LoVo (cell line): ENCODE measurements around the gene GGNBP2.
"Not testable (repeated sequence)": the region's sequence is repeated elsewhere in the genome, so short reads cannot be mapped to it uniquely, and the experiment has no call there.

Source experiments
- DNase-seq: peaks from one replicate; pipeline ENCODE4 v3.0.0-alpha.2; 2016; ENCODE audit warnings: low spot score

GGNBP2 gene

DNA sequence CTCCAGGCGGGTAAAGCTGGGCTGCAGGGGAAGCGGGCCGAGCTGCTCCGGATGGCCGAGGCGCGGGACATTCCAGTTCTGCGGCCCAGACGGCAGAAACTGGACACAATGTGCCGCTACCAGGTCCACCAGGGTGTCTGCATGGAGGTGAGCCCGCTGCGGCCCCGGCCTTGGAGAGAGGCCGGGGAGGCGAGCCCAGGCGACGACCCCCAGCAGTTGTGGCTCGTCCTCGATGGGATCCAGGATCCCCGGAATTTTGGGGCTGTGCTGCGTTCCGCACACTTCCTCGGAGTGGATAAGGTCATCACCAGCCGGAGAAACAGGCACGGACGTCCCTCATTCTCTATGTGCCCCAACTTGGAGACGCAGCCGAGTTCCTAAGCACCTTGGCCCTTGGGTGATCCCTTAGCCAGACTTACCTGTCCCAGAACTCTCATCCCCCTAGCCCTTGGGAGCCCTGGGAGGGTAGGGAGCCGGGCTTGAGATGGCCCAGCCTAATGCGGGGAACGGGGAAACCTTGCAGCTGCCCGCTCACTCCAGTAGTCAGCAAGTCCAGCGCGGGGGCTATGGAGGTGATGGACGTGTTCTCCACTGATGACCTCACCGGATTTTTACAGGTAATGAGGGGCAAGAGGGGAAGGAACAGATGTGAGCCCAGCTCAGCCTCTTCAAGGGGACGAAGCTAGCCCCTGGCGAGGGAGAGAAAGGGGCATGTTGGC, 57.5 kb downstream of the GGNBP2 start:
- DNase-seq, result peak; percentile 10

DNA sequence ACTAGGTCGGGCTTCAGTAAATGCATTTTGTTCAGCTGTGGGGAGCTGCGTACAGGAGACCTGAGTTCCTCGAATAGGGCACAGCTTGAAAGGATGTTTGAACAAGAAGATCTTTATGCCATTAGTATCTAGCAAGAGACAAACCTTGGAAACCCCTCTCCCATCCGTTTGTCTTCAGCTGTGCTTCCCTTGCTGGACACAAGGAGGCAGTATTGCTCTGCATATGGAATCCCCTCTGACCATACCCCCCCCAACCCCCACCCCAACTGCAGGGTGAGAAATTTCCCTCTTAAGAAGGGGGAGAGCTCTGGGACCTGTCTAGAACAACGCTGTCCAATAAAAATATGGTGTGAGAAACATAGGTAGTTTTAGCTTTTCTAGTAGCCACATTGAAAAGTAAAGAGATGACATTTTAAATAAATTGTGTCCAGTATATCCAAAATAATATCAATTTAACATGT, 58.2 kb downstream of the GGNBP2 start:
- DNase-seq, result peak; percentile 67

DNA sequence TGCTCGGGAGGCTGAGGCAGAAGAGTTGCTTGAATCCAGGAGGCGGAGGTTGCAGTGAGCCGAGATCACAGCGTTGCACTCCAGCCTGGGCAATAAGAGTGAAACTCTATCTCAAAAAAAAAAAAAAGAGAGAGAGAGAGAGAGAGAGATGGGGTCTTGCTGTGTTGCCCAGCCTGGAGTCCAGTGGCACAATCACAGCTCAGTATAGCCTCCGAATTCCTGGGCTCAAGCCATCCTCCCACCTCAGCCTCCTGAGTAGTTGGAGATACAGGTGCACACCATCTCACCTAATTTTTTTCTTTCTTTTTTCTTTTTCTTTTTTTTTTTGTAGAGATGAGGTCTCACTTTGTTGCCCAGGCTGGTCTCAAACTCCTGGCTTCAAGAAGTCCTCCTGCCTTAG, 60.3 kb downstream of the GGNBP2 start:
- not testable (repeated sequence) for DNase-seq

- DNase-seq, result no peak
Measured at GRCh38 chr17:36608280-36608679, 63.6 kb downstream of the GGNBP2 start.

- no peak for DNase-seq
Measured at GRCh38 chr17:36608794-36609497, 64.2 kb downstream of the GGNBP2 start.

DNA sequence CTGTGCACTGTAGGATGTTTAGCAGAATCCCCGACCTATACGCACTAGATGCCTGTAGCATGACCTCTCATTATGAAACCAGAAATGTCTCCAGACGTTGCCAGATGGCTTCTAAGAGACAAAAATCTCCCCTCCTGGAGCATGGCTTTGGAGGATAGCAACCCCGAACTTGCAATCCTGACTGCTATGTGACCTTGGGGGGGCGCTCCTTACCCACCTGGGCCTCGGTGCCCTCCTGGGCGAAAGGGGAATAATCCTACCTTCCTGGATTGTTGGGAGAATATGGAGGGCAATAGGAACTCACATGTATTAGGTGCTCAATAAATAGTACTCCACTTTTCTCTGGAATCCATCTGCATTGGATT, 64.8 kb downstream of the GGNBP2 start:
- no peak for DNase-seq

DNA sequence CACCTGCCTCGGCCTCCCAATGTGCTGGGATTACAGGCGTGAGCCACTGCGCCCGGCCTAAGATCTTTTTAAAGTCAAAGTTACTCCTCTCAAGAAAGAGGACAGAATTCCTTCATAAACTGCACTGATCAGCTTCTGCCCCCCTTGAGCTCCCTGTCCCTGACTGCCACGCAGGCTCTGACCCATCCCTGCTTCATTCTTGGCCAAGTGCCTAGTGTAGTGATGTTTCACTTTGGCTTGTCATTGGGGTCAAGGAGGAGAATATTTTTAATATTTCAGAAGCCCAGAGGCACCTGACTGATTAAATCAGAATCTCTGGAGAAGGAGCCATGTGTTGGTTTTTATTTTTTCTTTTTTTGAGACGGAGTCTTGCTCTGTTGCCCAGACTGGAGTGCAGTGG, 65.8 kb downstream of the GGNBP2 start:
- DNase-seq, result no peak

- DNase-seq, result no peak
Measured at GRCh38 chr17:36611345-36612072, 66.8 kb downstream of the GGNBP2 start.

DNA sequence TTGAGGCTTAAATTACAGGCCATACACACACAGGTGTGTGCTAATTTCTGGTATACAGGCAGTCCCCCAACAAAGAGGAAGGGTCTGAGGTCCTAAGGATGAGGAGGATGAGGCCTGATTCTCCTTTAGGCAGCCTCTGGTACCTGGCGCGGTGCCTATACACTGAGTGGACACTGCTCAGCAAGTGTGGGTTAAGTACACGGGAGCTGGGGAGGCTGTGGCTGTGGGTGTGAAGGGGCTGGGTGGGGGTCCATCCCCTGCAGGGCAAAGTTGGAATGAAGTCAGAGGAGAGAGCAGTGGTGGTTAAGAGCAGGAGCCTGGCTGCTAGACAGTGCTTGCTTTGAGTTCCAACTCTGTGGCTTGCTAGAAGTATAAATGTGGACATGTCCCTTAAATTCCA, 67.6 kb downstream of the GGNBP2 start:
- DNase-seq, result no peak

DNA sequence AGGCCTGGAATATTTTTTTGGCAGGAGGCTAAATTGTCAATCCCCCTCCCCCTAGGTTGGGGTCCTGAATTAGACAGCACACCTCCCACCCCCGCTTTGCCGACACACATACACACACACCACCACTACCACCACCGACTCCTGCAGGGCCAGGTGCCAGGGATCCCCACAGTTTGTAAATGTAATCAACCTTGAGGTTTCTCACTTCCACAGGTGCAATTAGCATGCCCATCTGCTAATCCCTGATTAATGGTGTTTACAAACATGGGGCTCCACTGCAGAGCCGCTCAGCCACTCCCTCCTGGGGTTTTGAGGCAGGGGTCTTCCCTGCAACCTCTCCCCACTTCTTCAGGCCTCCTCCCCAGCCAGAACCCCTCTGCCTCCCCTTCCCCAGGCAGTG, 68.4 kb downstream of the GGNBP2 start:
- no peak for DNase-seq

- DNase-seq, result no peak
Measured at GRCh38 chr17:36614081-36614480, 69.4 kb downstream of the GGNBP2 start.

- no peak for DNase-seq
Measured at GRCh38 chr17:36614933-36615332, 70.2 kb downstream of the GGNBP2 start.

DNA sequence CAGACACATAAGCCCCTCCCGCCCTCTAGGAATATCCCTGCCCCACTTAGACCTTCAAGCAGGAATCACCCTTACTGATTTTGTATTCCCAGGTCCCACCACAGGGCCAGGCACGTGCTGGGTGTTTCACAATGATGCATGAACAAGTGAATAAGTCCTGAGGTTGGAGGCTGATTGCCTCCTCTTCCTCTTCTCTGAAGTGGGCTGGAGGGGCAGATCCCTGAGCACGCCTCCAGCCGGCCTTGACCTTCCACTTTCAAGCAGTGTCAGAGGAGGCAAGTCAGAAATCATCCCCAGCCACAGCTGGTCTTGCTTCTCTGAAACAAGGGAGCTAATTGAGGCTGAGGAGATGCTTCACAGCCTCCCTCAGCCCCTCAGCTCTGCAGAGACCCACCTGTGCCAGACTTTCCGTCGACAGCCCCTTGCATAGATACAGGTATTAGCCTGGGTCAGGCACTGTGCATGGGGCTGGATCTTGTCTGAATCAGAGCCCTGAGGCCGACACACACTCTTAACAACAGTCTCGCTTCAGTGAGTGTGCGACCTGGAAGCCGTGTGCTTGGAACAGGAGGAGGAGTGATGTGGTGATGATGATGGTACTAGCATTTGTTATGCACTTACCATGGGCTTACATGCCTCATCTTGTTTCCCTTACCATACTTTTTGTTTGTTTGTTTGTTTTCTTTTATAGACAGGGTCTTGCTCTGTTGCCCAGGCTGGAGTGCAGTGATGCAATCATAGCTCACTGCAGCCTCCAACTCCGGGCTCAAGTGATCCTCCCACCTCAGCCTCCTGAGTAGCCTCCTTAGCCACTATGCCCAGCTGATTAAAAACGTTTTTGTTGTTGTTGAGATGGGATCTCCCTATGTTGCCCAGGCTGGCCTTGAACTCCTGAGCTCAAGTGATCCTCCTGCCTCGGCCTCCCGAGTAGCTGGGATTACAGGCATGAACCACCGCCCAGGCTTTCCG, 71.6 kb downstream of the GGNBP2 start:
- no peak for DNase-seq

GRCh38 chr17:36617773-36618172, 73.1 kb downstream of the GGNBP2 start:
- no peak for DNase-seq

DNA sequence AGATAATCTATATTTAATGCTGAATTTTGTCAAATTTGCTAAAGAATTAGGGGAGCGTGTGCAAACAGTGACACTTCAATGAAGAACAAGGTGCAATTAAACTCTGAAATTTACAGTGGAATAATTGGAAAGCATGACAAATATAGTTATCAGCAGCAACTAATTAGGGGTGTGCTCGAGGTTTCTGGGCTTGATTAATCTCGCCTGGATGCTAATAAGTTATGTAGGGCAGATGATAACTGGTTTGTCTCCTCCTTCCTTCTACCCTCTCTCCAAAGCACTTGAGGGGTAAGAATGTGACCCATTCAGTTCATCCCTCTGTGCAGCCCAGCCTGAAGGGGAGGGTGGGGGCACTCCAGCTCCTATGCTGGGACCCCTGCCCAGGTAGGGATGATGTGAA, 78.6 kb downstream of the GGNBP2 start:
- DNase-seq, result no peak

- no peak for DNase-seq
Measured at GRCh38 chr17:36625188-36625587, 80.5 kb downstream of the GGNBP2 start.

DNA sequence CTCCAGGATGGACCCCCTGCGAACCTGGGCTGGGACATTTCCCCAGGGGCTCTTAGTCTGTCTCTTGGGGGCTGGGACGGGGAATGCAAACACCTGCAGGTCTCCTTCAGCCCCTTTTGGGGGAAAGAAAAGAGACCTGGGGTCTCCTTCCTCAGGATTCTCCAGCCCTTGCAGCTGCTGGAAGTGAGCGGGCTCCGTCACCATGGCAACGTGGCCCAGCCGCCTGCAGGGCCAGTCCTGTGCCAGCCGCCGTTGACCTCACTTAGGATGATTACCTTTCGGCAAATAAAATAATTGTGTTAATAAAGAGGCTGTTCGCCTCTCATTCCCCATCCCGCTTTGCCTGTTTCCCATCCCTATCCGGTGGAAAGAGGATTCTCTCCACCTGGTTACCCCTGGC, 82.4 kb downstream of the GGNBP2 start:
- no peak for DNase-seq

DNA sequence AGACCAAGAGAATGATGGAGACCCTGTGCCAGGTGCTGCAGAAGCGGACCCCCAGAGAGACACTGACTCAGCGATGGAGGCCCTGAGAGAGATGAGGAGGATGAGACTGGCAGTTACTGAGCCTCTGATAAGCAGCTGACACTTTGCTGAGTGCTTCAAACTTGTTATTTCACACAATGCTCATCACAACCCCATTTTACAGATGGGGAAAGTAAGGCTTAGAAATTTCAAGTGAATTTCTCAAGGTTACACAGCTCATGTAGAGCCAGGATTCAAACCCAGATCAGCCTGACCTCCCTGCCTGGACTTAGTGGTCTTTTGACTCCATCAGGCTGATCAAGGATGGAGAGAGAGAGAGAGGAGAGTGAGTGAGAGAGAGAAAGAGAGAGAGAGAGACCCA, 83.9 kb downstream of the GGNBP2 start:
- no peak for DNase-seq

DNA sequence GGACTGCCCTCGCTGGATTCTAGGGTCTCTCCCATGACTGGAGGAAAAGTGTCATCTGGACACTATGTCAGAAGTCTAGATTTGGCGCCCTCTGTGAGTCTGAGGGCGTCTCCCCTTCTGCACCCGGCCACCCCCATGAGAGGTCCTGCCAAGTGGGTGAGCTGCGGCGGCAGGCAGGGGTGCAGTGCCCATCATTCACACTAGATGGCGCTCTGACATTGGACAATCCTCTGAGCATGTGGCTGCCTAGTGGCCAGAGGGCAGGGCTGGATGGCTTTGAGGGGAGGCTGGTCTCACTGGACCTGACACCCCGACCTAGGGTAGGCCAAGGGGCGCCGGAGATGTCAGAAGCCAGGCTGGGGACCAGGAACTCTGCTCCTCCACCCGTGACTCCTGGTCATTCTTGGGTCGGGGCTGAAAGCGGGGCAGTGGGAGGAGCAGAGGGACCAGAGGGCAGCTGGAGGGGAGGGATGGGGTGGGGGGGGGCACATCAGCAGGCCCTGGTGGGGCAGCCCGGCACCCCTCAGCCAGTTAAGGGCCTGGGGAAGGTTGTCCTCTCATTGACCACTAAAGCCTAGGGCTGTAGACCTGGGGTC, 84.6 kb downstream of the GGNBP2 start:
- peak; percentile 66 for DNase-seq

DNA sequence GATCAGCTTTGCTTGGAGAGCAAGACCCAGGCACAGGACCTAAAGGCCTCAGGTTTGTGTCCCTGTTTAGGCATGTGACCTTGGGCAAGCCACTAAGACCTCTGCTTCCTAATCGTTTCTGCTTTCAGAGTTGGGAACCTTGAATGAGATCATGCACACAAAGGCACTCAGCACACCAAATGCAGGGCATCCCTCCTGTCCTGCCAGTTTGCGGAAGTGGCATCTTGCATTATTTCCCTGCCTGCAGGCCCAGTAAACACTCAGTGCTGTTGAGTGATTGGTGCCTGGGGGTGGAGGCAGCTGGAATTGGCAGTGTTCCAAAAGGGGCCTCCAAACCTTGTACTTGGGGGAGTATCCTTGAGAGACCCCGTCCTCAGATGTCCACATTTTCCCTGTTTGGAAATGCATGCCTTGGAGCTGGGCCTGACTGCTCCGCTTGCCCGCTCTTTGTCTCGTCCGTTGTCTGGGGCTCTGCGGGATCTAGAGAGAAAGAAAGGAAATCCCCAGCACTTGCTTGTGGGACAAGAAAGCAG, 85.3 kb downstream of the GGNBP2 start:
- no peak for DNase-seq

DNA sequence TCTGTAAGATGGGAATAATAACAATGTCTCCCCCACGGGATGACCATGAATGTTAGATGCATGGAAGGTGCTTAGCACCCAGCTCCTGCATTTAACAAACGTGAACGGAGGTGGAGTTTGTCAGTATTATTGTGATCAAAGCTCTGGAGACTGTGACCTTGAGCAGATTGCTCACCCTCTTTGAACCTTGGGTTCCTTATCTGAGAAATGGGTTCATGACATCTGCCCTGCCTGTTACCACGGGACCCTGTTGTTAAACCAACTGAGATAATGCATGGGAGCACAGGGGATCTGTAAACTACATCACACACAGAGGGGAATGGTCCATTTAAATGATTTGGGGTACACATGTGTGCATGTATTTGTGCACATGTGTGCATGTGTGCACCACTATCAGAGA, 86.3 kb downstream of the GGNBP2 start:
- no peak for DNase-seq
